Measurements from ENCODE around the gene TMEM220.

The TMEM220 gene

DNA sequence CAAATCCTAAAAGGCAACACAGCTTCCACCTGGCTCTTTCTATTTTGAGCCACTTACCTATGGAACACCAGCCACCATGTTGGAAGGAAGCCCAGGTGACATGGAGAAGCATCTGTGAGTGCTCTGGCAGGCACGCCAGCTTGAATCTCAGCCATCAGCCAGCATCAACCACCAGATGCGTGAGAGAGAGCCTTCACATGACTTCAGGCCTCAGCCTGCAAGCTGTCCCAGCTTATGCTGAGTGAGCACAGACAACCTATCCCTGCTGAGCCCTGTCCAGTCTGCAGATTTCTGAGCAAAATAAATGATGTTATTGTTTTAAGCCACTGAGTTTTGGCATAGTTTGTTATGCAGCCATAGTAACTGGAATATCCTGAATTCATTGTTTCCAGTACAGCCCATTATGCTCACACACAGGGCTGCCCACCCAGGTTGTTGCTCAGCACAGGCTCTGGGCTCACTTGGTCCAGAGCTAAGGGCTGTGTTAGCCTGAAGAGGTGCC is 39.0 kb upstream of the TMEM220 start:
- Histone ChIP-seq H3K27me3 (ENCODE audit: low read depth, low read length) (no peaks in the 10 kb centered on the region), H2AFZ (ENCODE audit: low read depth, low read length) (no peak overlapping the region), H4K20me1 (ENCODE audit: insufficient read depth, low read length) (no peaks in the 10 kb centered on the region), H3K9me3 (ENCODE audit: insufficient read depth, low read length) (no peaks in the 10 kb centered on the region), H3K4me2 (ENCODE audit: low read length) (no peak overlapping the region), H3K9ac (ENCODE audit: low read length) (no peak overlapping the region), H3K4me1 (ENCODE audit: low read length) (no peaks in the 10 kb centered on the region), H3K4me3 (ENCODE audit: low read length) (no peak overlapping the region), H3K27ac (ENCODE audit: low read length) (no peak overlapping the region), H3K36me3 (replicated peaks; ENCODE audit: low read depth, low read length) (no peaks in the 10 kb centered on the region), H3K79me2 (ENCODE audit: low read length) (no peaks in the 10 kb centered on the region)
- TF ChIP-seq EZH2phosphoT487 (IDR thresholded peaks at IDR 0.05; ENCODE audit: low read depth) (no peak), CTCF (IDR thresholded peaks at IDR 0.05; ENCODE audit: low read depth, low read length) (no peak)

DNA sequence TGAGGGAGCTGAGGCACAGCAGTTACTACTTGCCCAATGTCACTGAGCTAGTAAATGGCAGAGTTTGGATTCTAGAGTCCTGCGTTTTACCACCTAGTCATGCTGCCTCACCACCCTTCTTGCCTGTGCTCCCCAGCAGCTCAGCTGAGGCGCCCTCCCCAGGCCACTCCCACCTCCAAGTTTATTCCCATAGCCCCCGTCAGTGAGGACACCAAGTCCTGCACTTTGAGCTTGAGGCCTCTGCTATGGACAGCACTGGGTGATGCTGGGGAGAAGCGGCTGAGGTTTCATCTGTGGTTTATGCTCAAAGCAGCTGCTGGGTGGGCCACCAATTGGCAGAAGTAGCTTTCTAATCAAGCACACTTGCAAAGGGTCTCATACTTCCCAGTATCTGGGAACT is 37.4 kb upstream of the TMEM220 start:
- no peak overlapping the region for H2AFZ ChIP-seq (ENCODE audit: low read depth, low read length)
- H3K4me3 ChIP-seq (ENCODE audit: low read length): no peak overlapping the region
- H3K79me2 ChIP-seq (ENCODE audit: low read length): no peaks in the 10 kb centered on the region
- H3K27me3 ChIP-seq (ENCODE audit: low read depth, low read length): no peaks in the 10 kb centered on the region
- no peaks in the 10 kb centered on the region for H4K20me1 ChIP-seq (ENCODE audit: insufficient read depth, low read length)
- H3K9me3 ChIP-seq (ENCODE audit: insufficient read depth, low read length): no peaks in the 10 kb centered on the region
- TF ChIP-seq EZH2phosphoT487 (IDR thresholded peaks at IDR 0.05; ENCODE audit: low read depth) (no peak), CTCF (IDR thresholded peaks at IDR 0.05; ENCODE audit: low read depth, low read length) (no peak)
- H3K27ac ChIP-seq (ENCODE audit: low read length): no peak overlapping the region
- no peak overlapping the region for H3K9ac ChIP-seq (ENCODE audit: low read length)
- no peak overlapping the region for H3K4me2 ChIP-seq (ENCODE audit: low read length)
- H3K4me1 ChIP-seq (ENCODE audit: low read length): no peaks in the 10 kb centered on the region
- no peaks in the 10 kb centered on the region for H3K36me3 ChIP-seq (replicated peaks; ENCODE audit: low read depth, low read length)

GRCh38 chr17:10762037-10762436 is 32.2 kb upstream of the TMEM220 start:
- Histone ChIP-seq H2AFZ (ENCODE audit: low read depth, low read length) (no peak overlapping the region), H3K9ac (ENCODE audit: low read length) (no peak overlapping the region), H3K36me3 (replicated peaks; ENCODE audit: low read depth, low read length) (no peaks in the 10 kb centered on the region), H3K27me3 (ENCODE audit: low read depth, low read length) (no peaks in the 10 kb centered on the region), H4K20me1 (ENCODE audit: insufficient read depth, low read length) (no peaks in the 10 kb centered on the region), H3K79me2 (ENCODE audit: low read length) (no peaks in the 10 kb centered on the region), H3K27ac (ENCODE audit: low read length) (no peak overlapping the region), H3K4me2 (ENCODE audit: low read length) (no peak overlapping the region), H3K4me1 (ENCODE audit: low read length) (no peaks in the 10 kb centered on the region), H3K9me3 (ENCODE audit: insufficient read depth, low read length) (no peaks in the 10 kb centered on the region), H3K4me3 (ENCODE audit: low read length) (no peak overlapping the region)
- TF ChIP-seq CTCF (IDR thresholded peaks at IDR 0.05; ENCODE audit: low read depth, low read length) (no peak), EZH2phosphoT487 (IDR thresholded peaks at IDR 0.05; ENCODE audit: low read depth) (no peak)

DNA sequence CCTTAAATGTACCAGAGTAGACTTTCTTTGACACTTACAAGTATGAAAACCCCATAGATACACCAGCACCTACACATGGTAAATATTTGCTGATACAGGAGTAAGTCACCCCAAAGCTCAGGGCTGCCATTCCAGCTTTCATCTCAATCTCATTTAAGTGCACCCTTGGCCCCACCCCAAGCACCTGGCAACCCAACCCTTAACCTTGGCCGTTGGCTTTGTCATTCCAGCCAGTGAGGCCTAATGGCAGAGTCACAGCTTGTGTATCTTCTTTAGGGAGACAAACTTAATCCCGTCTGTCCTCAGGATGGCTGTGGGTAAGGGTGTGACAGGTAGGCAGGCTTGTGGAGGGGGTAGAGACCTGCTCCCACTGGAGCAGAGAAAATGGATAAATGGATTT is 31.5 kb upstream of the TMEM220 start:
- Histone ChIP-seq H3K27me3 (ENCODE audit: low read depth, low read length) (no peaks in the 10 kb centered on the region), H3K9me3 (ENCODE audit: insufficient read depth, low read length) (no peaks in the 10 kb centered on the region), H2AFZ (ENCODE audit: low read depth, low read length) (no peak overlapping the region), H3K36me3 (replicated peaks; ENCODE audit: low read depth, low read length) (no peaks in the 10 kb centered on the region), H3K4me1 (ENCODE audit: low read length) (no peaks in the 10 kb centered on the region), H3K4me2 (ENCODE audit: low read length) (no peak overlapping the region), H3K27ac (ENCODE audit: low read length) (no peak overlapping the region), H3K9ac (ENCODE audit: low read length) (no peak overlapping the region), H3K79me2 (ENCODE audit: low read length) (no peaks in the 10 kb centered on the region), H4K20me1 (ENCODE audit: insufficient read depth, low read length) (no peaks in the 10 kb centered on the region), H3K4me3 (ENCODE audit: low read length) (no peak overlapping the region)
- TF ChIP-seq CTCF (IDR thresholded peaks at IDR 0.05; ENCODE audit: low read depth, low read length): no peak
- TF ChIP-seq EZH2phosphoT487 (IDR thresholded peaks at IDR 0.05; ENCODE audit: low read depth): no peak
